ENCODE measurements around the gene SPTBN5.

- no peak for TF ChIP-seq CTCF (conservative IDR thresholded peaks at IDR 0.05 in 1 of 2, IDR thresholded peaks at IDR 0.05 in 1 of 2; ENCODE audit: extremely low read depth in 1 of 2, insufficient read depth in 1 of 2, low read depth in 1 of 2, low read length in 2 of 2)
- TF ChIP-seq EZH2 (IDR thresholded peaks at IDR 0.05; ENCODE audit: borderline replicate concordance, low read length) = no peak
Measured at GRCh38 chr15:41817781-41818180, 76.1 kb downstream of the SPTBN5 start.
